Heart right ventricle (tissue), 16 donors: ENCODE data around the gene MACROD2. TPM values are rescaled to one million over a fixed set of nuclear protein-coding genes. Genes with fewer than 3 reads are reported as not detected.

Experiments used
- ATAC-seq, 8 donors: fragments of 200-7000 bp; cut with Tn5 transposase; one replicate each; pipeline ENCODE4 v1.9.1; 2020; ENCODE audit warnings: mild to moderate bottlenecking in 8 of 8, moderate library complexity in 8 of 8, moderate number of reproducible peaks in 1 of 8
- DNase-seq, 2 donors: peaks; one replicate each; pipeline ENCODE4 v3.0.0-alpha.2; 2020
- H3K27ac ChIP-seq, 10 donors: fragments of 200-600 bp; sonication (generic) in 2 of 10; one replicate each; pipeline versions ENCODE4 v1.5.0 to v1.8.0; 2020 to 2022; ENCODE audit warnings: mild to moderate bottlenecking in 3 of 10
- H3K27me3 ChIP-seq, 7 donors: fragments of 200-600 bp; one replicate each; pipeline ENCODE4 v1.8.0; 2021 to 2022; ENCODE audit warnings: mild to moderate bottlenecking in 2 of 7
- H3K36me3 ChIP-seq, 9 donors: fragments of 200-600 bp; sonication (generic) in 1 of 9; one replicate each; pipeline versions ENCODE4 v1.5.0 to v1.8.0; 2020 to 2022; ENCODE audit warnings: mild to moderate bottlenecking in 2 of 9
- H3K4me1 ChIP-seq, 9 donors: fragments of 200-600 bp; sonication (generic) in 1 of 9; one replicate each; pipeline versions ENCODE4 v1.5.0 to v1.8.0; 2020 to 2022; ENCODE audit warnings: mild to moderate bottlenecking in 4 of 9
- H3K4me3 ChIP-seq, 10 donors: fragments of 200-600 bp; sonication (generic) in 2 of 10; one replicate each; pipeline versions ENCODE4 v1.5.0 to v1.8.0; 2020 to 2022; ENCODE audit warnings: mild to moderate bottlenecking in 7 of 10, moderate library complexity in 2 of 10
- H3K9me3 ChIP-seq, 11 donors: fragments of 200-600 bp in 10 of 11; sonication (generic) in 2 of 11; one replicate each; pipeline versions ENCODE4 v1.5.0 to v1.8.0; 2013 to 2022; ENCODE audit warnings: mild to moderate bottlenecking in 2 of 11, control low read depth in 1 of 11, moderate library complexity in 1 of 11
- CTCF ChIP-seq, 9 donors: fragments of 200-600 bp; sonication (generic) in 2 of 9; IDR thresholded peaks; one replicate each; pipeline versions ENCODE4 v1.5.0 to v1.8.0; 2021 to 2022; ENCODE audit warnings: antibody characterized with exemption in 9 of 9, mild to moderate bottlenecking in 5 of 9, moderate library complexity in 1 of 9
- WGBS, 2 donors: extraction: QIAGEN DNeasy Blood & Tissue Kit; methylation state at CpG; one replicate each; pipeline ENCODE4 v1.1.7; 2013; ENCODE audit warnings: inconsistent platforms in 1 of 2; 5-methylcytosine and 5-hydroxymethylcytosine counted together
- intact Hi-C, 10 donors: fragments of 100-400 bp; cut with DNase I; formaldehyde crosslinking; loops; one replicate each; pipeline versions ENCODE4 v1.11.1 to v1.14.2; 2022
- polyA plus RNA-seq, 2 donors: library from polyadenylated mRNA; stranded (reverse); fragments of 200-250 nt; gene quantifications; one replicate each; pipeline ENCODE4 v1.2.3, GENCODE V29; 2013
- total RNA-seq, 10 donors: library from RNA; stranded (reverse); fragmentation: NEBNext Ultra II Directional in 3 of 10; extraction: Animal tissue kit (Norgen Biotek cat#: 25700) in 3 of 10; gene quantifications; one replicate each; pipeline versions ENCODE4 v1.2.1 to v1.2.4, GENCODE V29; 2021 to 2023
- donor health status: Arrhythmogenic right ventricular cardiomyopathy.
- donor health status: ischemic (EF 13 %, LVEDD 7.1; RV severe dilation, severe dysfunction).
- donor health status: healthy with polysubstance abuse.
- donor health status: DM: no; HTN: yes; CAD: no.
- donor health status: DM: no; HTN: no; CAD: no.
- donor health status: ischemic (EF 25% LVEDD 6.9; RV normal size, moderate dysfunction).
- donor health status: ischemic (EF 25% LVEDD 5.7; RV mildly dilated, moderate dysfunction).
- donor health status: healthy.
- donor health status: DM: yes; HTN: yes; CAD: no.
- donor health status: Ischemic cardiomyopathy.
- donor health status: ischemic (EF 35%, LVEDD 5.7; RV mildly dilated, moderate dysfunction).
- donor health status: nonischemic (EF 11% LVEDD 7.7; RV severe dilation, severe dysfunction).
- donor health status: DM: yes; HTN: yes; CAD: no.
- donor health status: PGD.
- donor health status: ischemic (EF 29% LVEDD 5.4; RV normal size, mild dysfunction).
- donor health status: nonischemic (EF 23%, LVEDD 6.1; RV moderate dilation, normal function).

The MACROD2 gene
- total and polyA plus RNA-seq, 12 donors = 0.28 to 6.4 (median 4.1) TPM

- Histone ChIP-seq H3K4me3 (no peak overlapping the region), H3K4me1 (no peaks in the 10 kb centered on the region), H3K27me3 (no peaks in the 10 kb centered on the region), H3K9me3 (no peaks in the 10 kb centered on the region), H3K36me3 (no peaks in the 10 kb centered on the region), H3K27ac (no peak overlapping the region)
- DNase-seq (no peak), ATAC-seq (no peak)
- intact Hi-C loops = no loop called here
- no peak for TF ChIP-seq CTCF (IDR thresholded peaks at IDR 0.05)
- WGBS, 2 donors = 54 to 65% methylated on average over 4 of the region's 4 CpGs
Measured at GRCh38 chr20:15789079-15789478, 1793.8 kb downstream of the MACROD2 start.

GRCh38 chr20:15792855-15793254 lies 1797.5 kb downstream of the MACROD2 start:
- Histone ChIP-seq H3K27me3 (no peaks in the 10 kb centered on the region), H3K4me3 (no peak overlapping the region), H3K9me3 (peaks cover 0 to 8% (median 0%) of the 10 kb centered on the region in 11 donors), H3K27ac (no peak overlapping the region), H3K36me3 (no peaks in the 10 kb centered on the region), H3K4me1 (no peaks in the 10 kb centered on the region)
- ATAC-seq (no peak), DNase-seq (no peak)
- no peak for TF ChIP-seq CTCF (IDR thresholded peaks at IDR 0.05)
- intact Hi-C loops = no loop called here
- WGBS, 2 donors = 88 to 90% methylated on average over 7 of the region's 7 CpGs

GRCh38 chr20:15794409-15794808 lies 1799.1 kb downstream of the MACROD2 start:
- Histone ChIP-seq H3K36me3 (no peaks in the 10 kb centered on the region), H3K4me1 (no peaks in the 10 kb centered on the region), H3K4me3 (no peak overlapping the region), H3K9me3 (peaks cover 0 to 12% (median 0%) of the 10 kb centered on the region in 11 donors), H3K27me3 (no peaks in the 10 kb centered on the region), H3K27ac (no peak overlapping the region)
- TF ChIP-seq CTCF (IDR thresholded peaks at IDR 0.05) = no peak
- ATAC-seq = no peak
- intact Hi-C loops = no loop called here
- DNase-seq = no peak
- WGBS, 2 donors = 61 to 67% methylated on average over 5 of the region's 5 CpGs

GRCh38 chr20:15795305-15796019 lies 1800.1 kb downstream of the MACROD2 start:
- DNase-seq (no peak), ATAC-seq (no peak)
- Histone ChIP-seq H3K4me1 (no peaks in the 10 kb centered on the region), H3K27me3 (no peaks in the 10 kb centered on the region), H3K4me3 (no peak overlapping the region), H3K36me3 (no peaks in the 10 kb centered on the region), H3K27ac (no peak overlapping the region), H3K9me3 (peaks cover 0 to 17% (median 0%) of the 10 kb centered on the region in 11 donors)
- intact Hi-C loops = no loop called here
- 73 to 95% methylated on average over 10 of the region's 10 CpGs for WGBS, 2 donors
- TF ChIP-seq CTCF (IDR thresholded peaks at IDR 0.05) = no peak
